ENCODE data around the gene SH3PXD2A. TPM values are rescaled to one million over a fixed set of nuclear protein-coding genes. Genes with fewer than 3 reads are reported as not detected.
A peak's percentile ranks its signal among the peaks of the same experiment; 100 is the strongest.

The SH3PXD2A gene
- total RNA-seq, 1 donor from 2014 or later = 67.3 TPM

GRCh38 chr10:103874730-103875129 lies 19.4 kb upstream of the SH3PXD2A start:
- DNase-seq = no peak

GRCh38 chr10:103872137-103872931 lies 17.0 kb upstream of the SH3PXD2A start:
- DNase-seq = peak; percentile 59

GRCh38 chr10:103871006-103871405 lies 15.6 kb upstream of the SH3PXD2A start:
- DNase-seq = no peak

- no peak for DNase-seq
Observed at GRCh38 chr10:103870516-103870915, 15.1 kb upstream of the SH3PXD2A start.

GRCh38 chr10:103869336-103869735 lies 14.0 kb upstream of the SH3PXD2A start:
- no peak for DNase-seq

GRCh38 chr10:103868200-103868599 lies 12.8 kb upstream of the SH3PXD2A start:
- no peak for DNase-seq

GRCh38 chr10:103861505-103861904 lies 6.1 kb upstream of the SH3PXD2A start:
- no peak for DNase-seq

- peak; percentile 90 for DNase-seq
Observed at GRCh38 chr10:103859161-103860086, 4.0 kb upstream of the SH3PXD2A start.

- DNase-seq = no peak
Observed at GRCh38 chr10:103858360-103858759, 3.0 kb upstream of the SH3PXD2A start.

- DNase-seq = no peak
Observed at GRCh38 chr10:103856797-103857170, 1.4 kb upstream of the SH3PXD2A start.

GRCh38 chr10:103855852-103856796 lies 748 bp upstream of the SH3PXD2A start:
- DNase-seq = no peak

- peak; percentile 78 for DNase-seq
Observed at GRCh38 chr10:103854686-103855391, 537 bp downstream of the SH3PXD2A start.

GRCh38 chr10:103854265-103854685 lies 1.1 kb downstream of the SH3PXD2A start:
- DNase-seq = peak; percentile 64

GRCh38 chr10:103853428-103854264 lies 1.7 kb downstream of the SH3PXD2A start:
- no peak for DNase-seq

- peak; percentile 48 for DNase-seq
Observed at GRCh38 chr10:103852856-103853255, 2.5 kb downstream of the SH3PXD2A start.

GRCh38 chr10:103852189-103852711 lies 3.1 kb downstream of the SH3PXD2A start:
- peak; percentile 54 for DNase-seq

- no peak for DNase-seq
Observed at GRCh38 chr10:103851261-103851660, 4.1 kb downstream of the SH3PXD2A start.

GRCh38 chr10:103850572-103850895 lies 4.8 kb downstream of the SH3PXD2A start:
- DNase-seq = peak; percentile 54

- no peak for DNase-seq
Observed at GRCh38 chr10:103849880-103850571, 5.3 kb downstream of the SH3PXD2A start.
